Muscle of leg (tissue), 11 donors: Measurements from ENCODE around the gene SH3BP5L. TPM values are rescaled to one million over a fixed set of nuclear protein-coding genes. Genes with fewer than 3 reads are reported as not detected.

Experiments used
- DNase-seq: peaks from one replicate; pipeline ENCODE4 v3.0.0; 2013
- H3K27ac ChIP-seq: one replicate; pipeline ENCODE4 v1.5.1; 2013; ENCODE audit warnings: mild to moderate bottlenecking, low read length, control low read depth
- H3K27me3 ChIP-seq: one replicate; pipeline ENCODE4 v1.6.1; 2013; ENCODE audit warnings: low read length; ENCODE audit not compliant: control insufficient read depth, insufficient read depth
- H3K36me3 ChIP-seq: one replicate; pipeline ENCODE4 v1.6.1; 2013; ENCODE audit warnings: low read length; ENCODE audit not compliant: control insufficient read depth, insufficient read depth
- H3K4me1 ChIP-seq: one replicate; pipeline ENCODE4 v1.6.1; 2013; ENCODE audit warnings: low read length; ENCODE audit not compliant: control insufficient read depth, insufficient read depth
- H3K4me3 ChIP-seq: one replicate; pipeline ENCODE4 v1.5.1; 2013; ENCODE audit warnings: low read length, control low read depth
- H3K9me3 ChIP-seq: replicated peaks from 2 replicates; pipeline ENCODE4 v1.6.1; 2013; ENCODE audit warnings: low read depth, low read length; ENCODE audit not compliant: control insufficient read depth
- WGBS: methylation state at CpG from one replicate; pipeline ENCODE4 v1.1.5; 2013; ENCODE audit warnings: missing lambda C conversion rate; ENCODE audit not compliant: insufficient coverage; 5-methylcytosine and 5-hydroxymethylcytosine counted together
- polyA plus RNA-seq, 8 donors: library from polyadenylated mRNA; unstranded; fragments of 120-200 nt; gene quantifications; one replicate each; pipeline versions ENCODE4 v1.2.1 to v1.2.3, GENCODE V29; 2013; ENCODE audit warnings: inconsistent platforms in 1 of 8, low replicate concordance in 1 of 8; ENCODE audit not compliant: insufficient read length in 8 of 8, insufficient read depth in 1 of 8
- total RNA-seq: library from RNA; stranded (reverse); fragments of 120-200 nt; gene quantifications from one replicate; pipeline ENCODE4 v1.2.4, GENCODE V29; 2013

SH3BP5L gene
- total and polyA plus RNA-seq, 9 donors = 17.2 to 22.2 (median 20.0) TPM

- Histone ChIP-seq H3K27me3 (no peaks in the 10 kb centered on the region), H3K36me3 (peaks cover 85% of the 10 kb centered on the region), H3K27ac (no peak overlapping the region), H3K9me3 (no peaks in the 10 kb centered on the region), H3K4me1 (no peaks in the 10 kb centered on the region), H3K4me3 (no peak overlapping the region)
- no peak for DNase-seq
- WGBS = 93% methylated on average over 1 of the region's 2 CpGs
Measured at GRCh38 chr1:248851390-248851789, 25.7 kb upstream of the SH3BP5L start.

- Histone ChIP-seq H3K27me3 (no peaks in the 10 kb centered on the region), H3K36me3 (peaks cover 89% of the 10 kb centered on the region), H3K27ac (no peak overlapping the region), H3K4me3 (no peak overlapping the region), H3K4me1 (no peaks in the 10 kb centered on the region), H3K9me3 (no peaks in the 10 kb centered on the region)
- WGBS = 81% methylated on average over 7 of the region's 10 CpGs
- no peak for DNase-seq
Measured at GRCh38 chr1:248850536-248851251, 25.0 kb upstream of the SH3BP5L start.

GRCh38 chr1:248850124-248850523 lies 24.4 kb upstream of the SH3BP5L start:
- H3K4me1 ChIP-seq = no peaks in the 10 kb centered on the region
- H3K27ac ChIP-seq = no peak overlapping the region
- H3K27me3 ChIP-seq = no peaks in the 10 kb centered on the region
- peaks cover 89% of the 10 kb centered on the region for H3K36me3 ChIP-seq
- H3K4me3 ChIP-seq = no peak overlapping the region
- 89% methylated on average over 9 of the region's 9 CpGs for WGBS
- DNase-seq = no peak
- no peaks in the 10 kb centered on the region for H3K9me3 ChIP-seq

- Histone ChIP-seq H3K4me3 (no peak overlapping the region), H3K36me3 (peaks cover 90% of the 10 kb centered on the region), H3K27me3 (no peaks in the 10 kb centered on the region), H3K4me1 (no peaks in the 10 kb centered on the region), H3K9me3 (no peaks in the 10 kb centered on the region), H3K27ac (no peak overlapping the region)
- no peak for DNase-seq
- 56% methylated on average over 3 of the region's 3 CpGs for WGBS
Measured at GRCh38 chr1:248849637-248850036, 23.9 kb upstream of the SH3BP5L start.

- peaks cover 88% of the 10 kb centered on the region for H3K36me3 ChIP-seq
- no peaks in the 10 kb centered on the region for H3K4me1 ChIP-seq
- H3K27ac ChIP-seq = no peak overlapping the region
- no peaks in the 10 kb centered on the region for H3K27me3 ChIP-seq
- no peak overlapping the region for H3K4me3 ChIP-seq
- 88% methylated on average over 3 of the region's 3 CpGs for WGBS
- no peaks in the 10 kb centered on the region for H3K9me3 ChIP-seq
- no peak for DNase-seq
Measured at GRCh38 chr1:248849152-248849551, 23.4 kb upstream of the SH3BP5L start.

GRCh38 chr1:248848602-248849001 lies 22.9 kb upstream of the SH3BP5L start:
- Histone ChIP-seq H3K36me3 (peaks cover 83% of the 10 kb centered on the region), H3K27ac (no peak overlapping the region), H3K27me3 (no peaks in the 10 kb centered on the region), H3K4me1 (no peaks in the 10 kb centered on the region), H3K4me3 (no peak overlapping the region), H3K9me3 (no peaks in the 10 kb centered on the region)
- no peak for DNase-seq
- WGBS = 95% methylated on average over 8 of the region's 8 CpGs

GRCh38 chr1:248847956-248848561 lies 22.3 kb upstream of the SH3BP5L start:
- H3K9me3 ChIP-seq = no peaks in the 10 kb centered on the region
- no peak for DNase-seq
- no peak overlapping the region for H3K27ac ChIP-seq
- peaks cover 78% of the 10 kb centered on the region for H3K36me3 ChIP-seq
- H3K27me3 ChIP-seq = no peaks in the 10 kb centered on the region
- no peak overlapping the region for H3K4me3 ChIP-seq
- WGBS = 92% methylated on average over 69 of the region's 72 CpGs
- no peaks in the 10 kb centered on the region for H3K4me1 ChIP-seq

- Histone ChIP-seq H3K4me1 (peaks cover 3% of the 10 kb centered on the region), H3K4me3 (no peak overlapping the region), H3K9me3 (no peaks in the 10 kb centered on the region), H3K36me3 (peaks cover 77% of the 10 kb centered on the region), H3K27ac (no peak overlapping the region), H3K27me3 (no peaks in the 10 kb centered on the region)
- WGBS = 83% methylated on average over 75 of the region's 76 CpGs
- DNase-seq = no peak
Measured at GRCh38 chr1:248847181-248847955, 21.7 kb upstream of the SH3BP5L start.

GRCh38 chr1:248844526-248844925 lies 18.8 kb upstream of the SH3BP5L start:
- Histone ChIP-seq H3K4me3 (no peak overlapping the region), H3K27me3 (no peaks in the 10 kb centered on the region), H3K9me3 (no peaks in the 10 kb centered on the region), H3K4me1 (peaks cover 13% of the 10 kb centered on the region), H3K27ac (no peak overlapping the region), H3K36me3 (peaks cover 55% of the 10 kb centered on the region)
- no peak for DNase-seq
- 90% methylated on average over 7 of the region's 8 CpGs for WGBS

- peaks cover 46% of the 10 kb centered on the region for H3K36me3 ChIP-seq
- WGBS = no CpG with 5 or more reads among the region's 3 CpGs
Measured at GRCh38 chr1:248843687-248844086, 18.0 kb upstream of the SH3BP5L start.

More at GRCh38 chr1:248843687-248844086, 18.0 kb upstream of the SH3BP5L start:
- H3K4me3 ChIP-seq = no peak overlapping the region
- peaks cover 19% of the 10 kb centered on the region for H3K4me1 ChIP-seq
- H3K27me3 ChIP-seq = no peaks in the 10 kb centered on the region
- H3K9me3 ChIP-seq = no peaks in the 10 kb centered on the region
- DNase-seq = no peak
- no peak overlapping the region for H3K27ac ChIP-seq
